Measurements from ENCODE around the gene LIX1.

DNA sequence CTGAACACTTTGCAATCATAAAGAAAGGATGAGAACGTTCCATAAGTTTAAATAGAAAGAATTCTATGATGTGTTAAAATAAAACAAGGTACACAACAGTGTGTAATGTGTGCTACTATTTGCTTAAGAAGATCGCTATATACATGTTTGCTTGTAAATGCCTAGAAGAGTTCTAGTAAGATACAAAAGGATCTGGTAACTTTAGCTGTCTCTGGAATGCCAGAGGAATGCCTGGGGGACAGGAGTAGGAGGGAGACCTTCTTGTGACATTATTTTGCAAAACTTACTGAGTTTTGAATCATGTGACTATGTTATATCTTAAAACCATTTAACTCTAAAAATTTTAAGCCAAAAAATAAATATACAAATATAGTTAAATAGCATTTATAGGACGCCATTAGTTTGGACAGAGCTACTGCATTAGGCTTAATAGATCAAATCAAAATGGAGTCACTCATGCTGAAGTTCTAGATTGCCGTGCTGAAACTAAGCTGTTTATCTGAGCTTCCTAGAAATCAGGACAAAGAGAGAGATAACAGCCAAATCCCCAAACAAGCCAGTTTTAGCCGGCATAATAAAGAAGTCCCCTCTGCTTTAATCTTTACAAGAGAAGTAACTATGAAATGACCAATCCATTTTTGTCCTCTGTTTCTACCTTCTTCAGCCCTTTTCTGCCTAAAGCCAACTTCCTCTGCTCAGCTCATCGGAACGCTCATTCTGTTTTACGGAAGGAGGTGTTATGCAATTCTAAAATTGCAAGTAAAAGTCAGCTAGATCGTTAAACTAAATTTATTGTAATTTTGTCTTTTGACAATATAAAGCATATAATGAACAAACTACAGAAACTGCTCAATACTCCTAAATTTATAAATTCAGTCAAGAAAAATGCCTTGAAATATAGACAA lies 44.8 kb downstream of the LIX1 start:
- TF ChIP-seq, protein P1, sequence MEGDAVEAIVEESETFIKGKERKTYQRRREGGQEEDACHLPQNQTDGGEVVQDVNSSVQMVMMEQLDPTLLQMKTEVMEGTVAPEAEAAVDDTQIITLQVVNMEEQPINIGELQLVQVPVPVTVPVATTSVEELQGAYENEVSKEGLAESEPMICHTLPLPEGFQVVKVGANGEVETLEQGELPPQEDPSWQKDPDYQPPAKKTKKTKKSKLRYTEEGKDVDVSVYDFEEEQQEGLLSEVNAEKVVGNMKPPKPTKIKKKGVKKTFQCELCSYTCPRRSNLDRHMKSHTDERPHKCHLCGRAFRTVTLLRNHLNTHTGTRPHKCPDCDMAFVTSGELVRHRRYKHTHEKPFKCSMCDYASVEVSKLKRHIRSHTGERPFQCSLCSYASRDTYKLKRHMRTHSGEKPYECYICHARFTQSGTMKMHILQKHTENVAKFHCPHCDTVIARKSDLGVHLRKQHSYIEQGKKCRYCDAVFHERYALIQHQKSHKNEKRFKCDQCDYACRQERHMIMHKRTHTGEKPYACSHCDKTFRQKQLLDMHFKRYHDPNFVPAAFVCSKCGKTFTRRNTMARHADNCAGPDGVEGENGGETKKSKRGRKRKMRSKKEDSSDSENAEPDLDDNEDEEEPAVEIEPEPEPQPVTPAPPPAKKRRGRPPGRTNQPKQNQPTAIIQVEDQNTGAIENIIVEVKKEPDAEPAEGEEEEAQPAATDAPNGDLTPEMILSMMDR (IDR thresholded peaks at IDR 0.05), result no peak
- TF ChIP-seq POLR2A (IDR thresholded peaks at IDR 0.05) (no peak), EP300 (IDR thresholded peaks at IDR 0.05) (no peak)
